Glomerular endothelial cell (primary cell): ENCODE data around the gene ACSL1. TPM values are rescaled to one million over a fixed set of nuclear protein-coding genes. Genes with fewer than 3 reads are reported as not detected.

Experiments used
- DNase-seq: peaks from one replicate; pipeline ENCODE4 v3.0.0-alpha.2; 2011; ENCODE audit warnings: low read depth, low spot score; ENCODE audit errors: extremely low read depth
- total RNA-seq: library from RNA; depleted of rRNA; stranded (reverse); fragments of >200 nt; gene quantifications from 2 replicates; pipeline ENCODE4 v1.2.3, GENCODE V29; 2015

ACSL1 gene
- total RNA-seq, 1 donor from 2014 or later = 10.9 TPM

DNA sequence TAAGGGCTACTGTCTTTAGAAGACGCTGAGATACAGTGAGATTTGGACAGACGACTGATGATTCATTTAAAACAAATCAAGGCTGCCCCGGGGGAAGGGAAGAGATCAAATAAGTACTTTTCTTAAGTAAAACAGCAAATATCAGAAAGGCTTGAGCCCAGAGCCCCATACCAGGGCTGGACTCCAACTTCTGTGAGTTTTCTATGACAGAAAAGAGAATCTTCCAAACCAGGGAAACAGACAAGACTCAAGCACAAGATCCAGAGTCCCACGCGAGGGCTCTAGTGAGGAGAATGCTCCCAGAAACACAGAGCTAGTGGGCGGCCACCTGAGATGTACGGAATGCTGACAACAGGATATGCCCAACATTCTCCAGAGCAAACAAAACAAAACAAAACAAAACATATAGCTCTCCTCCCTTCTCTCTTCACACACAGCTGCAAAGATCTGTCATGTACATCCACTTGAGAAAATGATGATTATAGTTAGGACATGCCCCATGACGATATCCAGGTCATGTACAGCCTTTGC is 13.1 kb downstream of the ACSL1 start:
- DNase-seq = no peak

DNA sequence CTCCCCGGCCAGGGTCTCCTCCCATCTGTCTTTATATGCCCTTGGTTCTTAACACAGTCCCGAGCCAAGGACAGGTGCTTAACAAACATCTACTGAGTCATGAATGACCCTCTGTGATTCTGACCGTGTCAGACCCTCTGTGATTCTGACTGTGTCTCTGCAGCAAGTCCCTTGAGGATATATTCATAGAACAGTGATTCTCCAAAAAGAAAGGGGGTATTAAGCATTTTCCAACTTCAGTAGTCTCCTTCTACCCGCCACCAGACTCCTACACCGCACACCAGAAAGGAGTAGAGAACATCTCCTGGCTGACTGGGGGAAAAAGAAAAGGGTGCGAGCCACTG is 13.6 kb downstream of the ACSL1 start:
- no peak for DNase-seq

DNA sequence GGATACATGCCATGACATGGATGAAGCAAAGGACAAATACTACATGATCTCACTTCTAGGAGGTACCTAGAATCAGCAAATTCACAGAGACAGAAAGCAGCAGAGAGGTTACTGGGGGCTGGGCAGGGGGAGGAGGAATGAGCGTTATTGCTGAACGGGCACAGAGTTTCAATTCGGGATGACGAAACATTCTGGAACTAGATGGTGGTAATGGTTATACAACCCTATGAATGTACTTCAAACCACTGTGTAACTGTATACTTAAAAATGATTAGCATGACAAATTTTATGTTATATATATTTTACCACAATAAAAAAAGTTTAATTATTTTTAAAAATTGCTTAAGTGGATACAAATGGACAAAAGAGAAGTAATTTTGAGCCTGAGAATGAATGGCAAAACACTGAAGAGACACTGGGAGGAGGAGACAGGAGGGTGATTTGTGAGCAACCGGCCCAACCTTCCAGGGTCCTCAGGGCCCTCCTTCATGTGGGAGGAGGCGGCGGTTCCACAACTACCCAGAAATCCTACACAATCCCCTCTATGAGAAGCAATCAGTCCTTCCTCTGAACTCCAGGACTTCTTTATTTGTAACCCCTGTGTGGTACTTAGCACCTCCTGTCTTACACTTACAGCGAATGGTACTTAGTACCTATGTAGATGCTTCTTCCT is 14.1 kb downstream of the ACSL1 start:
- no peak for DNase-seq

DNA sequence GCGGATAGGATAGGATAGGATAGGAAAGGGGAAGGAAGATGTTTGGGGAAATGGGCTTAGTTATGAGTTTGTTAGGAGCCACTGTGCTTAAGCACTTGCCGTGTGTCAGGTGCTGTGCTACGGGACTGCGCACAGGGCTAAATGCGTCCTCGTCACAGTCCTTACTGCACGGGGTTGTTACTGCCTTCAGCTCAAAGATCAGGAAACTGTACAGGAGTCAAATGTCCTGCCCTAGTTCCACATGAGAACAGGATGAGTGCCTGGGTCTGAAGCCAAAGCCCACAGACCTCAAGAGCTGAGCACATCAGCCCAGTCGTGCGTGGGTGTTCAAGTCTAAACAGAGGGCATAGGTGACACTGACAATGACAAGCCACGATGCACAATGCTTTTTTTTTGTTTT is 15.0 kb downstream of the ACSL1 start:
- no peak for DNase-seq

DNA sequence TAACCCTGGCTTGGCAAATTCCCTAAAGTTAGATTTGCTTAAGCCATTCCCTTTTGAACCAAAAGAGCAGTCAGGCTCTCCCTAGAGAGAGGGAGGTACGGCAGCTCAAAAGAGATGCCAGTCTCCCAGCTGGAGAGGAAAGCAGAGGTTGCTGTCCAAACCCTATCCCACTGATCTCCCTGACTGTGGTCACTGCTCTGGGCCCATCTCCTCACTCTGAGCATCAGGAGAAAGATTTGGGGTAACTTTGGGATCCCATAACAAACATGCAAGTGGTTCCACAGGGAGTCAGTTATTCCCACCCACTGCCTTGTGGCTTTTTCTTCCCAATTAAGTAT is 17.1 kb downstream of the ACSL1 start:
- DNase-seq = no peak

DNA sequence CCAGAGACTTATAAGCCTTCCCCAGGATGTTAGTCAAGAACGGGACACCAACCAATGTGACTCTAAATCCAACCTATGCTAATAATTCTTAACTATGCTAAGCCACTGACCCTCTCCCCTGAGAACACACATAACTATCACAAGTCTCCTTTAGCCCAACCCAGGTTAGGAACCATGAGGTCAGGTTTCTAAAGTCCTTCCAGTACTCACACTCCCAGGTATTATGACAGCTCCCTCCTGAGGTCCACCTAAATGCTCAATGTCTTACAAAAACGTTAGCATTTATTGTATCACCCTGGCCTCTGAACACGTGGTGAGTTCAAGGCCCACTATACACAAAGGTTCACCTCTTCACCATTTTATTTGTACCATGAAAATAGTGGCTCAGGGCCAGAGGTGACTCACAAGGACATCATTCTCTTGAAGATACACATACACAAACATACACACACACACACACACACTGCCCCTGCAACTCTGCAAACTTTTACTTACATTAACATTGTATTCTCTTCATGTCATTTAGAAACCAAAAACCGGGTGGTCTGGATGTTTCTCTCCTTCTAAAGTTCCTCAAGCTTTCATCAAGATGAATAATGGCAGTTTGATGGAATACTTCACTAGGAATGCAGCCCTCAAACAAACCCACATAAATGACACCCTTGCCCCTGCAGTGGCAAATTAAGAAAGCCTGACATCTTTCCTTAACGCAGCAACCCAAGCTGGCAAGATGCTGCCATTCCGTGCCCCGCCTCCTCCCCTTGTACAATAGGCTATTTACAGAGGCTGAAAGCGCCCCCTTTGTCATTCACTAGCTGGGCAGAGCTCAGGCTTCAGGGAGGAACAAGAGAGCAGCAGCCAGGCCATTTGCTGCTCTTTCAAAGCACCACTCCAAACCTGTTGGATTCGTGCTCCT is 17.7 kb downstream of the ACSL1 start:
- no peak for DNase-seq

DNA sequence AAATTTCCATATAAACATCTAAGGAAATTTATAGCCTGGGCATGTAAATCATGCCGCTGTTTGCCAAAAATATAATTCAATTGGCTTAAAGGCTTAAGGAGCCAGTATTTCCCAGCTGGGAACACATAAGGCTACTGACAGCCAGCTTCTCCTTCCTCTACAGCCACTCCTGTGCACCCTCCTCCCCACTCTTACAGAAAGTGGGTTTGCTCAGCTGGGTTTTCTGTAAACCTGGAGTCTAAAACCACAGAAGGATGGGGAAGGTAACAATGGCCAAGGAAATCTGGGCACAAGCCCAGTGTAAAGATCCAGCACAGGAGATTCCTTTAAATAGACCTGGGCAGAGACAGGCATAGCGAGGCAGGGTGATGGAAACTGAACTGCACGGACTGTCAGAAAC is 18.5 kb downstream of the ACSL1 start:
- DNase-seq = no peak

DNA sequence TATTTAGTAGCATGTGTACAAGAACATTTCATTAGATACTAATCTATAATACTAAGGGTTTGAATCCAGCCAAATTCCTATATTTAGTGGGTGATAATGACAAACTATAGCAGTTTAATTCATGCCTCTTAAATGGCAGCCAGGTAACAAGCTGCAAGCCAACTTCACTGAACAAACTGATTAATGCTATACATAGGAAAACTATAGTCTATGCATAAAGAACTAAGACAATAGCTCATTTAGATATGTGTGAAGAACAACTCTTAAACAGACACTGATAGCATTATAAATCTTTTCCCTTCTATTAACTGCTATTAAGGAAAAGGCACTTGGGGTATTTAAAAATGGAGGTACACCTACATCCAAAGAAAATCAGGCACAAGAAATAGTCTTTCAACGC is 19.1 kb downstream of the ACSL1 start:
- DNase-seq = no peak

DNA sequence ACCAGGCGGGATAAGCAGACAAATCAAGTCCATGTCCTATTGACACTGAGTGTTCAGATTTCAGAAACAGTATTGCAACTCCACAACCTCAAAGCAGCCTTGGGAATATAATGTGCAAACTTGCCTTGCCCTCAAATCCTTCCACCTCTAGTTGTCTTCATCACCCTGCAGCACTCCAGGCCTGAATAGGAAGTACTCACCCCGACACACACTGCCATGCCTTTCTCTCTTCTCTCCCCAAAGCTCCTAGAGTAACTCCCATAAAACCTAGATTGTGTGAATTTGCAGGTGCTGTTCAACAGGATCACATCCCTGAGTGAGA is 19.6 kb downstream of the ACSL1 start:
- DNase-seq = no peak

DNA sequence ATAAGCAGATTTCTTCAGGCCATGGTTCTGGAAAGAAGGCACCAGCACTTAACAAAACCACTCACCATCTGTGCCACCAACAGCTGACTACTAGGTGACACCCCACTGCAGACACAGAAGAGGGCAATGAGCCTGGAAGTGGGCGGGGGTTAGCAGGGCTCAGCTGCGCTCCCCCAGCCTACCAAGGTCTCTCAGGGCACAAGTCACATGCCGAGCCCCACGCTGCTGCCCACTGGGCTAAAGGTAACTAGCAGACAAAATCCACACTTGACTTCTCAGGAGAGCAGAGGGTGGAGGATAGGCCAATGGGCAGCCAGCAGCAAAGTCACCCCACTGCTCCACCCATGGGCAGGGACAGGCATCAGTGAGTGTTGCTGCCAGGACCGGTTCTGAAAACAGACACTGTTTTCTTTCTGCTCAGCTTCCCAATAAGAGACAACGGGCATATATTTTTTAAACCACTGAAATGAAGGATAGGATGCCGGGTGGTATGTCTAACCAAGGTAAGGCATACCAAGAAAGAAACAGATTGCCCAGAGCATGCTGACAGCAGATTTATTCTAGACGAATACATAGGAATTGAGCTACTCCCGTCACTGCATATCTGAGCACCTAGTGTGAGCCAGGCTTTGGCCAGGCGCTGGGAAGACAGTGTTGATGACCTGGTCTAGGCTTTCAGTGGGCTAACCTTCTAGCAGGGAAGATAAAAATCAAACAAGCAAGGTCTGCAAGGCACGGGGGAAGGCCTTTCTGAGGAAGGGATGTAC is 20.1 kb downstream of the ACSL1 start:
- DNase-seq = no peak

DNA sequence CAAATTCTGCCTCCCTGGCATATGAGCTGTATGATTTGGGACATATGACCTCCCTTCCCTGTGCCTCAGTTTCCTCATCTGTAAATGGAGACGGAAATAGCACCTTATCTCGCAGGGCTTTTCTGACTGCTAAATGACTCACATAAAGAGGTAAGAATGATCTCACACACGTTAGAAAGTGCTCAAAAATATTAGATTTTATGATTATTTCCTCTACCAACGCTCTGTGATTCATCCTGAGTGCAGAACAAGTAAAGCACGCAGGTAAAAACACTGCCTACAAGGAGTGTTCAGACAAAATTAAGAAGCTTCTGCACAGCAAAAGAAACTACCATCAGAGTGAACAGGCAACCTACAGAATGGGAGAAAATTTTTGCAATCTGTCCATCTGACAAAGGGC is 21.1 kb downstream of the ACSL1 start:
- DNase-seq = no peak

DNA sequence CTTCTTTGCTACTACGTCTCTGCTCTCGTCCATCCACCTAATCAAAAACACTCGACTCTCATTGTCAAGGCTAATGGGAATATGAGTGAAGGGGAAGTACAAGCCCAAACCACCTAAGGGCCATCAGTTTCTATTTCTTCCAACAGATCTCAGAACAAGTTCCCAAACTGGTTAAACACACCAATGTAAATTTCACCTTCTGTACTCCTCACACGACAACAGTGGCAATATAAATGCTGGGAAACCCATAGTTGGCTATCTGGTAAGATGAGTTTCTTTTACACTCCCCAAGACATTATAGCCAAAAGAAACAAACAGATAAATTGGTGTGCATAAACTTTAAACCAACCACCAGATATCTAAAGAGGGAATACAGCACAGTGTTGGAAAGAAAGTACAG is 21.9 kb downstream of the ACSL1 start:
- DNase-seq = no peak

DNA sequence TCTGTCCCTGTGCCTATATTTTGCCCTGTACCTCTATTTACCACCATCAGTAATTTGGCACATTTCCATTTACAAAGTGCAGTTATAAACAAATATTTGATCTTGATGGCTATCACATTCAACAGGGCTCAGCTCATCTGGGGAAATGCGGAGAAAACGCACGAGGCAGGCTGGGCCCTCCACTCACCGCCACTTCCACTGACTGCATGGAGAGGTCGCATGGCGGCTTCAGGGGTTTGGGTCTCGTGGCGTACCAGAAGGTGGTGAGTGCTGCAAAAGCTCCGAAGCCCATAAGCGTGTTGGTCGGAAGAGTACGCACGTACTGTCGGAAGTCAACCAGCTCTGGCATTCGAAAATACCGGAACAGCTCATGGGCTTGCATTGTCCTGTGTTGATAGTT is 22.6 kb downstream of the ACSL1 start:
- no peak for DNase-seq

DNA sequence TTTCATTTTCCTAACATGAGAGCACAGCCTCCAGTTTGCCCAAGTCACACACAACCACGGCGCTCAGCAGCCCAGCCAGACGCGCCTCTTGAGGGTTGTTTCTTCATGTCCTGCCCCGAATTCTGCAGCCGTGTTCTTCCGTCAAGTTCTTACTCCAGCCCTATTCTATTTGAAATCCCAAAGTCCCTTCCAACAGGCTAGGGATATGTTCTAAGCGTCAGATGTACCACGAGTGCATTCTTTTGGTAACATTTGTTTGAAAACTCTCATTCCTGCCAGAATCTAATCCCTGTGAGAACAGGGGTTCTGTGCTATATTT is 23.1 kb downstream of the ACSL1 start:
- no peak for DNase-seq

DNA sequence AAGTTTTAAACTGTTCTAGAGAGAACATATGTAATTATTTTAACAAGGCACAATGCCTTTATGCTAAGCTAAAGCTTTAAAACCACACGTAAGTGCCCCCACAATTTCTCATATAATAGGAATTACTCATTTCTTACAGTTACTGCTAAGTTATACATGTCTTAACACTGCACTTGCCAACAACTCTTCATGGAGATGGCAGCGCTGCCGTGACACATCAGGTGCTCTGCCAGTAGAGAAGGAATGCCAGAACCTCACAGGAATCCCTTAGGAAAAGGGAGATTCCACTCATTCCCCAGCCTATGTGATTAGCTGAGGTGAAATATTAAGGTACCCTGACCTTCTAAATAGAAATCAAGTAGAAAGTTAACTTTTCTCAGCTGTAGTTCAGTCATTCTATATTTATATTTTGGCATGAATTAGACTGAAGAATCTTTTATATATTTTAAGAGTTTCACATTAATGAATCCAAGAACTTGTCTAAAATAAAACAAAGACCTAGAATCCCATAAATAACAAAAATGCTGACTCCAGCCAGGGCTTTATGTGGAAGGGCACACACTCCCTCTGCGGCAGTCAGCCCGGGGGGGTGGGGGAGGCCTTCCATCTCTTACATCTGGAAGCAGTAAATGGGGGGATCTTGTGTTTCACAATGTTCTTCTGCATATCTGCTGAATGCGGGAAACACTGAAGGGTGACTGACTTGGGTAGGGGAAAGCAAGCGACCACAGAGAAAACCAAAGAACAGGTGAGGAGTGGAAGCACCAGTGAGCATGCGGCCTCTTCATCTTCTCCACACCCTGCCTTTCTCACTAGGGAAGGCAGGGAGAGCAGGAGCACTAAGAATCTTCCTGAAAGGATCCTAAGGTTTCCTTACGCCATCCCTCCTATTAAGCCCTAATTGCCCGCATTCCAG is 23.7 kb downstream of the ACSL1 start:
- no peak for DNase-seq

DNA sequence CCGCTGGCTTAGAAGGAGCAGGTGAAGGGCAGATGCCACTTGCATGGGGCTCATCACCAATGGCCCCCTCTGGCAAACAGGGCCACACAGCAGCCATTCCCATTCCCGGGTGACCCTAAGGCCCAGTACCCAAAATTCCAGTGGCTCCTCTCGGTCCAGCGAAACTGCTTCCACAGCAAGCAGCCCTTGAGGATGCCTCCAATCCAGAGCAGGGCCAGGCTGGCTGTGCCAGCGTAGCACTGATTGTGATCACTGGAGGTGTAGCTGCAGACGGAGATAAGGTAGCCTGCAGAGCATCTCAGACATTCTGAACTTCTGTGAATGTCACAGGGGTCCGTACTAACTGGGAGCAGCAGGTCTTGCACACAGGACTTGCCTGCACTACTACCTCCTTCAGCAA is 27.3 kb downstream of the ACSL1 start:
- no peak for DNase-seq

DNA sequence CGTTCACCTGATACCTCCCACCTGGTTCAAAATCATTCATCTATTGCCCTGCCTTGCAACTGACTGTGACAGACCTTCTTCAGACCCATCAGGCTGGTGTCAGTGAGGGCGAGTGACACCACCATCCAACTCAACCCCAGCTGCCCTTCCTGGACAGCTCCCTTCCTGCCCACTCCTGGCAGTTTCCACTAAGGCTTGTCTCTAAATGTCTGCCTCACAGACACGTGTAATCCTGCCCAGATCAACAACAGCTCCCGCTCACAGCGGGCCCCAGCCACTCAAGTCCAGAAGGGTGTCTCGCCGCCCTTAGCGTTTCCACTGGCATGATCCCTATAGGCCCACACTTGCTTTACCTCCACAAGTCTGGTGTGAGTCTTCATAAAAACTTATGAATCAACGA is 28.9 kb downstream of the ACSL1 start:
- DNase-seq = no peak

DNA sequence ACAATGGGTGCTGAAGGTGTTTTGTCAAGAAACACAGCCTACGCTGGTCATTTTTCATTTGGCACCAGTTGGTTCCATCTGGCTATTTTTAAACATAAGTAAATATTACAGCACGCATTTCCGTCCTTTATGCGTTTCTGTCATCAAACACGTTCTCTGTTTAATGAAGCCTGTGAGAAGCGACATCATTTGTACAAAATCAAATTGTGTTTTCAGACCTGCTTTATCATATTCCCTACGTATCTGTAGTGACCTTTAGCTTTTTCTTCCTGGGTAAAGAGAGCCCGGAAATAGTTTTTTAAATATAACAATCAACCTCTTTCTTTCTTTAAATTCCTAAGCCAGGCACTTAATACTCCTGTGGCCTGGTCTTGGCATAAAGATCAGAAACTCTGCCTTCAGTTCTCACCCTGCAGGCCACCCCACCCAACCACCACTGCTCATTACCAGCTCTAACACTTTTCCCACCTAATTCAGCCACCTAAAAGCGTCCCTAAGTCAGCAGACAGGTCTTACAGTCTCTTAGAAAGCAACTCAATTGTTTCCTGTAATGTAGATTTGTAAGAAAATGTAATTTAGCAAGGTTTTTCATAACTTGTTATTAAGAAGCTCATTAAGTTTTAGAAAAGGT is 30.4 kb downstream of the ACSL1 start:
- no peak for DNase-seq

DNA sequence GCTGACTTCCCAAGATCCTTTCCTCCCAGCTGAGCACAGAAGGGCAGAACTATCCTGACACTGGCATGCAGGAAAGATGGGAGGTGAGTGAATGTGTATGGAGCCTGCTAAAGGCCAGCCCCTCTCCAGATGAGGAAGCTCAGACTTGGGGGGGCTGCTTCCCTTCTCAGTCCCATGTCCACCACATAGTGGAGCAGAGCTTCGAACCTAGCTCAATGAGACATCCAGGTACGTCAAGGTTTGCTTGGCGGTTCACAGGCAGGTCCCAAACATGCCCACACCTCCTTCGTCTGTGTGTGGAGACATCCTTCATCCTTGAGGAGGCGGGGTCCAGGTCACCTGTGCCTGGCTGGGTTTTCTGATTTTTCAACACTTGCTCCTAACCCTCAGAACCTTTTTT is 31.3 kb downstream of the ACSL1 start:
- no peak for DNase-seq

DNA sequence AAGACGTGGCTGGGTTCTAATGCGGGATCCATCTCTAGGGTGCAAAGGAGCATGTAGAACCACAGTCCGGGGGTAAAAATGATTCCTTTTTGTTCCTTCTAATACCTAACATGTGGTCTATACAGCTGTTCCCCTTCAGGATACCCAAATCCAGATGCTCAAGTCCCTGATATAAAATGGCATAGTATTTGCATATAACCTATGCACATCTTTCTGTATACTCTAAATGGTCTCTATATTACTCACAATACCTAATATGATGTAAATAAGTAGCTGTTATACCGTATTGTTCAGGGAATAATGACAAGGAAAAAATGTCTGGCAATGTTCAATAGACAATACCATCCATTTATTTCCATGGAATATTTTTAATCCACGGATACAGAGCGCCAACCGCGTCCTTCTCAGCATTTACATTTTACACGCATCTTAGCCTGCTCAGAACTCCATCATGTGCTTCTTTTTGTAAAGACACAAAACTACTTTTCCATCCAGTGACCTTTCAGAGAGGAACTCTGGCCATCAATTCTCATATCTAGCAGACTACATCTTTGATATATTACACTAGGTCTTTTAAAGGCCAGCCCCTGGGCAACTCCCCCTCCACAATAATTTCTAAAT is 31.9 kb downstream of the ACSL1 start:
- DNase-seq = no peak
